ENCODE measurements around the gene FFAR4. TPM values are rescaled to one million over a fixed set of nuclear protein-coding genes. Genes with fewer than 3 reads are reported as not detected.
A peak's percentile ranks its signal among the peaks of the same experiment; 100 is the strongest.

FFAR4 gene
- total RNA-seq, 1 donor from 2014 or later = not detected

DNA sequence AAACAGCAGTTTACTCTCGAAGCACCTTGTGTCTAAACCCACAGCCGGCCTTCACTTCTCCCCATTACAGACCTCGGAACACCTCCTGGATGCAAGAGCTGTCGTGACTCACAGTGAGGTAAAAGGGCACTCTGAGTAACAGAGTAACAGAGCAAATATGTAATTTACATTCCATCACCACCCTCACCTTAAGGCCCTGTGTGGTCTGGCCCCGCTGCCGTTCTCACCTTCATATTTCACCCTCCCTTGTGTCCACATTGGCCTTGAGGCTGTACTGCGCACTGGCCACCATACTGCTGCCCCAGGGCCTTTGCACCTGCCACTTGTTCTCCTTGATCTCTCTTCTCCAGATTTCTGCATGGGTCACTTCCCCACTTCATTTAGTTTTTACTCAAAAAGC, 12.6 kb downstream of the FFAR4 start:
- H3K4me1 Mint-ChIP-seq (ENCODE audit: low read depth, unreplicated experiment) = peaks cover 13% of the 10 kb centered on the region
- peaks cover 6% of the 10 kb centered on the region for H3K9me3 Mint-ChIP-seq (ENCODE audit: unreplicated experiment)
- no peak overlapping the region for H3K4me3 Mint-ChIP-seq (ENCODE audit: unreplicated experiment)
- DNase-seq = no peak
- no peaks in the 10 kb centered on the region for H3K36me3 Mint-ChIP-seq (ENCODE audit: unreplicated experiment)
- H3K27ac Mint-ChIP-seq (ENCODE audit: unreplicated experiment) = no peak overlapping the region
- H3K27me3 Mint-ChIP-seq (ENCODE audit: unreplicated experiment) = peaks cover 6% of the 10 kb centered on the region
- TF ChIP-seq, protein P1, sequence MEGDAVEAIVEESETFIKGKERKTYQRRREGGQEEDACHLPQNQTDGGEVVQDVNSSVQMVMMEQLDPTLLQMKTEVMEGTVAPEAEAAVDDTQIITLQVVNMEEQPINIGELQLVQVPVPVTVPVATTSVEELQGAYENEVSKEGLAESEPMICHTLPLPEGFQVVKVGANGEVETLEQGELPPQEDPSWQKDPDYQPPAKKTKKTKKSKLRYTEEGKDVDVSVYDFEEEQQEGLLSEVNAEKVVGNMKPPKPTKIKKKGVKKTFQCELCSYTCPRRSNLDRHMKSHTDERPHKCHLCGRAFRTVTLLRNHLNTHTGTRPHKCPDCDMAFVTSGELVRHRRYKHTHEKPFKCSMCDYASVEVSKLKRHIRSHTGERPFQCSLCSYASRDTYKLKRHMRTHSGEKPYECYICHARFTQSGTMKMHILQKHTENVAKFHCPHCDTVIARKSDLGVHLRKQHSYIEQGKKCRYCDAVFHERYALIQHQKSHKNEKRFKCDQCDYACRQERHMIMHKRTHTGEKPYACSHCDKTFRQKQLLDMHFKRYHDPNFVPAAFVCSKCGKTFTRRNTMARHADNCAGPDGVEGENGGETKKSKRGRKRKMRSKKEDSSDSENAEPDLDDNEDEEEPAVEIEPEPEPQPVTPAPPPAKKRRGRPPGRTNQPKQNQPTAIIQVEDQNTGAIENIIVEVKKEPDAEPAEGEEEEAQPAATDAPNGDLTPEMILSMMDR (IDR thresholded peaks at IDR 0.05; ENCODE audit: partially characterized antibody, unreplicated experiment) = no peak

DNA sequence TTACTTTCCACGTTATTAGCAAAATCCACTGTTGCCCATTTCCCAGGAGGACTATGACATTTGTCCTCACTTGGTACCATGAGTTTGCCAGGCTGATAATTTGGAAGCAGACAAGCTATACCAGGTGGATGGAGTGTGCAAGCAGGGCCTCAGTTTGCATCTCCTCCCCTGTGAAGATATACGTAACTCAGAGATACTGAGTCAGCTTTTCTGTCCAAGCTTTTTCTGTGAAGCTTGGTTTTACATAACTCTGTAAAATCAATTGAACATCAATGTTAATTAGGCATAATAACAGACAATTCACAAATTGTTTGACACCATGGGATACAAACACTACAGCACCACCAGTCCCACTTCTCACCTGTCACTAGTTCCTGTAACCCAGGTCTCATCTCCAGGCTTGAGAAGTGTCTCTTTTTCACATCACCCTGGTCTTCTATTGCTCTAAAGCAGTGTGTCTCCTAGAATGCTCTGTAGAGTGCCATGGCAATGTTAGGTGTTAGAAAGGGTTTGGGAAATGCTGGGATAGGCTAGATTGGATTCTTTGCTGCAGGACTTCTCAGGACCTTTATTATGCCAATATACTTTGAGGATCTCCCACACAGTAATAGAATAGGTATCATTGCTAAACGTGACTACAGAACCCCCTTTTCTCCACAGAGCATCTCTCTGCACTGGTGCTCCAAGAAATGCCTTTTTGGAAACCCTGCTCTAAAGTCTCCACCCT, 13.7 kb downstream of the FFAR4 start:
- Mint-ChIP-seq H3K27ac (ENCODE audit: unreplicated experiment) (peak overlapping the region; percentile 25), H3K27me3 (ENCODE audit: unreplicated experiment) (peaks cover 6% of the 10 kb centered on the region)

DNA sequence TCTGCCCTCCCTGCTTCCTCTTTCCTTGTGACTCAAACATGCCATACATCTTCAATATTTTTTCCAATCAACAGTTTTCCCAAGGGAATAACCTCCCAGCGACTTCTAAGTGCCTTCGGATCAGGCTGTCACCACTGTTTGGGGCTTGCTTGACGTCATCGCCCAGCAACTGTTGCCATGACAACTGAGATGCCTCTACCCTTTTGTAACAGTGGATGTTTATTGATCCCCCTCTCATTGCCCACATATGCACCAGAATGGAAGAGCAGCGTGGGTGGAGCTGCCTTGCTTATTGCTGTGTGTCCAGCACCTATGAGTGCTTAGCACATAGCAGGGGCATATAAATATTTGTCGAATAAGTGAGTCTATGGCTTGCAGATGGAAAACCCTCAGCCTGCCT, 14.4 kb downstream of the FFAR4 start:
- peak overlapping the region; percentile 25 for H3K27ac Mint-ChIP-seq (ENCODE audit: unreplicated experiment)
- peaks cover 9% of the 10 kb centered on the region for H3K4me1 Mint-ChIP-seq (ENCODE audit: low read depth, unreplicated experiment)
- DNase-seq = peak; percentile 89
- peaks cover 6% of the 10 kb centered on the region for H3K9me3 Mint-ChIP-seq (ENCODE audit: unreplicated experiment)
- H3K27me3 Mint-ChIP-seq (ENCODE audit: unreplicated experiment) = peaks cover 8% of the 10 kb centered on the region
- peak overlapping the region; percentile 13 for H3K4me3 Mint-ChIP-seq (ENCODE audit: unreplicated experiment)
- H3K36me3 Mint-ChIP-seq (ENCODE audit: unreplicated experiment) = no peaks in the 10 kb centered on the region
- TF ChIP-seq, protein P1 (IDR thresholded peaks at IDR 0.05; ENCODE audit: partially characterized antibody, unreplicated experiment) = no peak

More for the DNA sequence above, 13.7 kb downstream of the FFAR4 start:
- TF ChIP-seq, protein P1 (IDR thresholded peaks at IDR 0.05; ENCODE audit: partially characterized antibody, unreplicated experiment) = no peak
- DNase-seq = no peak
- Mint-ChIP-seq H3K9me3 (ENCODE audit: unreplicated experiment) (peaks cover 6% of the 10 kb centered on the region), H3K4me1 (ENCODE audit: low read depth, unreplicated experiment) (peaks cover 13% of the 10 kb centered on the region), H3K36me3 (ENCODE audit: unreplicated experiment) (no peaks in the 10 kb centered on the region), H3K4me3 (ENCODE audit: unreplicated experiment) (no peak overlapping the region)

DNA sequence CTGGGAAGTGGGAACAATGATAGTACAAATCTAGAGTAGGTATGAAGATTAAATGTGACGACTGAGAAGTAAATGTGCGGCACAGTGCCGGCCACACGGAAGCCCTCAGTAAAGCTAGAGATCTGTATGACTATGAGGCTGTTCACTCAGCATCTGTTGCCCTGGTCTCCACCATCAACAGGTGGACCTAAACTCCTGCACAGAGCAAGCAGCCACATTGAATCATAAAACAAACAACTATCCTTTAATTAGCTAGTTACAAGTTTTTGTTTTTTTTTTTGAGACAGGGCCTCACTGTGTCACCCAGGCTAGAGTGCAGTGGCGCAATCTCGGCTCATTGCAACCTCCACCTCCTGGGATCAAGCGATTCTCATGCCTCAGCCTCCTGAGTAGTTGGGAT, 18.0 kb downstream of the FFAR4 start:
- H3K4me3 Mint-ChIP-seq (ENCODE audit: unreplicated experiment) = no peak overlapping the region
- no peak overlapping the region for H3K27ac Mint-ChIP-seq (ENCODE audit: unreplicated experiment)
- no peaks in the 10 kb centered on the region for H3K36me3 Mint-ChIP-seq (ENCODE audit: unreplicated experiment)
- H3K9me3 Mint-ChIP-seq (ENCODE audit: unreplicated experiment) = peaks cover 9% of the 10 kb centered on the region
- no peak for DNase-seq
- TF ChIP-seq, protein P1 (IDR thresholded peaks at IDR 0.05; ENCODE audit: partially characterized antibody, unreplicated experiment) = no peak
- H3K27me3 Mint-ChIP-seq (ENCODE audit: unreplicated experiment) = peaks cover 16% of the 10 kb centered on the region
- peaks cover 9% of the 10 kb centered on the region for H3K4me1 Mint-ChIP-seq (ENCODE audit: low read depth, unreplicated experiment)
